HG03342 (cell line): ENCODE measurements around the gene CCDC85B.
"Not testable (repeated sequence)": the region's sequence is repeated elsewhere in the genome, so short reads cannot be mapped to it uniquely, and the experiment has no call there.

ENCODE experiments used
- ATAC-seq: cut with Tn5 transposase; IDR thresholded peaks from one replicate; pipeline ENCODE4 v1.9.1; 2021; ENCODE audit warnings: mild to moderate bottlenecking, moderate library complexity; ENCODE audit not compliant: unreplicated experiment

The CCDC85B gene

DNA sequence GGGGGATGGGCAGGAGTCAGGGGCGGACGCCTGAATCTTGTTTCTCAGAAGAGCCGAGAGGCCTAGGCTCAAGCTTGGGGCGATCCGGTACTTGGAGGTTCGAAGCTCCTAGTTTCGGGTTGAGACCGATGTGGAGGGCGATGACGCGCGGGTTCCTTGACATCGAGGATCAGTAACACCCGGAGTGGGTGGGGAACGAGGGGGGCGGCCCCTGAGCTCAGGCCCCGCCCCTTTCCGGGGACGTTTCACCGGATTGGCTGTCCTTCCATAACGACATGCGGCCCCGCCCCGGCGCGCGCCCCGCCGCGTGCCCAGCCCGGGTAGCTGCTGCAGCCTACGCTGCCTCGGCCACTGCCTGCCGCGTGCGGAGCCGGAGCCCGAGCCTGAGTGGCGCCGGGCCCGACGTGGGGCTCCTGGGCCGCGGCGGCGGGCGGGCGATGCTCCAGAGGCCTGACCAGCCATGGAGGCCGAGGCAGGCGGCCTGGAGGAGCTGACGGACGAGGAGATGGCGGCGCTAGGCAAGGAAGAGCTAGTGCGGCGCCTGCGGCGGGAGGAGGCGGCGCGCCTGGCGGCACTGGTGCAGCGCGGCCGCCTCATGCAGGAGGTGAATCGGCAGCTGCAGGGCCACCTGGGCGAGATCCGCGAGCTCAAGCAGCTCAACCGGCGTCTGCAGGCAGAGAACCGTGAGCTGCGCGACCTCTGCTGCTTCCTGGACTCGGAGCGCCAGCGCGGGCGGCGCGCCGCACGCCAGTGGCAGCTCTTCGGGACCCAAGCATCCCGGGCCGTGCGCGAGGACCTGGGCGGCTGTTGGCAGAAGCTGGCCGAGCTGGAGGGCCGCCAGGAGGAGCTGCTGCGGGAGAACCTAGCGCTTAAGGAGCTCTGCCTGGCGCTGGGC is at the start of gene CCDC85B:
CCDC85B (plus strand) TSS at position 350 of the 895 bp plus-strand sequence; CDS start at position 461, 111 bp downstream.
- peak; percentile 54 for ATAC-seq

GRCh38 chr11:65842144-65842543 is 48.3 kb upstream of the CCDC85B start:
- no peak for ATAC-seq

- ATAC-seq, result no peak
Measured at GRCh38 chr11:65843811-65844210, 46.7 kb upstream of the CCDC85B start.

- ATAC-seq, result no peak
Measured at GRCh38 chr11:65844231-65844872, 46.1 kb upstream of the CCDC85B start.

DNA sequence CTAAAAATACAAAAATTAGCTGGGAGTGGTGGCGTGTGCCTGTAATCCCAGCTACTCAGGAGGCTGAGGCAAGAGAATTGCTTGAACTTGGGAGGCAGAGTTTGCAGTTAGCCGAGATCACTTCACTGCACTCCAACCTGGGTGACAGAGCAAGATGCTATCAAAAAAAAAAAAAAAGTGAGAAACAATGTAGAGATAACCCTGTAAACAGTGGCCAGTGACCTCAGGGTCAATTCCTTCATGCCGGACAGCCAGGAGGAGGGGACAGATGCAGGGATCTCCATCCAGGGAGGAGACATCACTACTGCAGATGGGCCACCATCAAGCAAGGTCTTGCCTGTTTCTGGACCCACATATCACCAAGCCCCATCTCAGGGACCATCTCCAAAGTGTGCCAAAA is 42.7 kb upstream of the CCDC85B start:
- ATAC-seq, result no peak

DNA sequence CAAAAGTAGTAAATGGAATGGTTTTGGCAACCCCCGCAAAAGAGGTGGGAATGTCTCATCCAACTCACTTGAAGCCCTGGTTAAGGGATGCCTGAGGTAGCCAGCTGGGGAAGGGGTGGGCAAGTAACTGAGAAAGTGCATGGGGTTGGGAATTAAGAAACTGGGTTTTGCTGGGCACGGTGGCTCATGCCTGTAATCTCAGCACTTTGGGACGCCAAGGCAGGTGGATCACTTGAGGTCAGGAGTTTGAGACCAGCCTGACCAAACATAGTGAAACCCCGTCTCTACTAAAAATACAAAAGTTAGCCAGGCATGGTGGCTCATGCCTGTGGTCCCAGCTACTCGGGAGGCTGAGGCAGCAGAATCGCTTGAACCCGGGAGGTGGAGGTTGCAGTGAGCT is 41.8 kb upstream of the CCDC85B start:
- ATAC-seq, result not testable (repeated sequence)

DNA sequence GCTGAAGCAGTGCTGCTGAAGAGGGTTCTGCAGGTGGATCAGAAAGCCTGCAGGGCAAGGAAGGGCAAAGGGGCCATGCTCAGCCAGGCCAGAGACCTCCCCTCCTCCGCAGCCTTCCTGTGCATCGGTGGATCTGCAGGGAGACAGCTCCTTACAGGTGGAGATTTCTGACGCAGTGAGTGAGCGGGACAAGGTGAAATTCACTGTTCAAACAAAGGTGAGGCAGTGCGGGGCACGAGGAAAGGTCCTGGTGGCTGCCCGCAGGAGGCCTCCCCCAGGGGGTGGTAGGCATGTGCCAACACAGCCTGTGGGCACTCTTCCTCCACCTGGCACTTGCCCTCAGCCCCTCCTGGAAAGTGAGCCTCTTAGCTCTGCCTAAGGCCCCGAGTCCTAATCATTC is 41.1 kb upstream of the CCDC85B start:
- no peak for ATAC-seq

GRCh38 chr11:65849771-65850216 is 40.7 kb upstream of the CCDC85B start:
- no peak for ATAC-seq

DNA sequence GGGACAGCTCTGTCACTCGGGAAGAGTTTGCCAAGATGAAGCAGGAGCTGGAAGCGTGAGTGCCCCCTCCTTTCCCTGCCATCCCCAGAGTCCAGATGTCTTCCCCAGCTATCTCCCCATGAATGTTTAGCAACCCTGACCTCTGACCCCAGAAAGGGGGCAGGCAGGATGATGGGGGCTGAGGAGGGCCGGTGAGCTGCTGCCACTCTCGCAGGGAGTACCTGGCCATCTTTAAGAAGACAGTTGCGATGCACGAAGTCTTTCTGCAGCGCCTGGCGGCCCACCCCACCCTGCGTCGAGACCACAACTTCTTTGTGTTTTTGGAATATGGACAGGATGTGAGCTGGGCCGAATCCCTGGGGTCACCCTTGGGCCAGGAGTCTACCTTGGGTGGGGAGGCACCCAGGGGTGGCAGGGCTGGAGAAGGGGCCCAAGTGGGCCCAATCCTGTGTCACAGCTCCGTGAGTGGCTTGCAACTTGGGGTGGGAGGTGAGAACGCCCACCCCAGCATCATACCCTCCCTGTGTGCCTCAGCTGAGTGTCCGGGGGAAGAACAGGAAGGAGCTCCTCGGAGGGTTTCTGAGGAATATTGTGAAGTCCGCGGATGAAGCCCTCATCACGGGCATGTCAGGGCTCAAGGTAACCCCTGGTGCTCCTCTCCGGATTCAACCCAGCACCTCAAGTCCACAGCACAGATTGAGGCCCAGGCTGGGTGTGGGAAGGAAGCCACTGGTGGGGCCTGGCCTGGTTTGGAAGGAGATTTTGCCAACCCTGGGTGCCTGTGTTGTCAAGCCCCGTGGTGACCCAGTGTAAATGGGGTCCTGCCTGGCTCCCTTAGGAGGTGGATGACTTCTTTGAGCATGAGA is 40.0 kb upstream of the CCDC85B start:
- no peak for ATAC-seq

DNA sequence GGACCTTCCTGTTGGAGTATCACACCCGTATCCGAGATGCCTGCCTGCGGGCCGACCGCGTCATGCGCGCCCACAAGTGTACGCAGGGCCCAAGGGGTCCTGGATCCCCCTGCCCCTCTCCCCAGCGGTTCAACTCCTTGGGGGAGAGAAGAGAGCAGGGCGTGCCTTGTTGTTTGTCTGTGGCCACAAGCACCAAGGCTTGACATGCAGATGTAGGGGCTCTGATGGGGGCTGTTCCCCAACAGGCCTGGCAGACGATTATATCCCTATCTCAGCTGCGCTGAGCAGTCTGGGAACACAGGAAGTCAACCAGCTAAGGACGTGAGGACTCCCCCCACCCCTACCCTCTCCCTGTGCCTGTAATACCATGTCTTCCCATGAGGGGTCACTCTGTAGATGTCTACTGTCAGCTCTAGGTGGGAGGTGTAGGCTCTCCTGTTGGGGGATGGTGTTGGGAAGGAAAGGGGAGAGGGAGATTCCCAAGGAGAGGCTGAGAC is 39.3 kb upstream of the CCDC85B start:
- no peak for ATAC-seq

- ATAC-seq, result no peak
Measured at GRCh38 chr11:65851811-65852507, 38.5 kb upstream of the CCDC85B start.

GRCh38 chr11:65852508-65853245 is 37.8 kb upstream of the CCDC85B start:
- no peak for ATAC-seq

GRCh38 chr11:65853246-65853979 is 37.1 kb upstream of the CCDC85B start:
- ATAC-seq, result no peak

- no peak for ATAC-seq
Measured at GRCh38 chr11:65854161-65854592, 36.3 kb upstream of the CCDC85B start.

DNA sequence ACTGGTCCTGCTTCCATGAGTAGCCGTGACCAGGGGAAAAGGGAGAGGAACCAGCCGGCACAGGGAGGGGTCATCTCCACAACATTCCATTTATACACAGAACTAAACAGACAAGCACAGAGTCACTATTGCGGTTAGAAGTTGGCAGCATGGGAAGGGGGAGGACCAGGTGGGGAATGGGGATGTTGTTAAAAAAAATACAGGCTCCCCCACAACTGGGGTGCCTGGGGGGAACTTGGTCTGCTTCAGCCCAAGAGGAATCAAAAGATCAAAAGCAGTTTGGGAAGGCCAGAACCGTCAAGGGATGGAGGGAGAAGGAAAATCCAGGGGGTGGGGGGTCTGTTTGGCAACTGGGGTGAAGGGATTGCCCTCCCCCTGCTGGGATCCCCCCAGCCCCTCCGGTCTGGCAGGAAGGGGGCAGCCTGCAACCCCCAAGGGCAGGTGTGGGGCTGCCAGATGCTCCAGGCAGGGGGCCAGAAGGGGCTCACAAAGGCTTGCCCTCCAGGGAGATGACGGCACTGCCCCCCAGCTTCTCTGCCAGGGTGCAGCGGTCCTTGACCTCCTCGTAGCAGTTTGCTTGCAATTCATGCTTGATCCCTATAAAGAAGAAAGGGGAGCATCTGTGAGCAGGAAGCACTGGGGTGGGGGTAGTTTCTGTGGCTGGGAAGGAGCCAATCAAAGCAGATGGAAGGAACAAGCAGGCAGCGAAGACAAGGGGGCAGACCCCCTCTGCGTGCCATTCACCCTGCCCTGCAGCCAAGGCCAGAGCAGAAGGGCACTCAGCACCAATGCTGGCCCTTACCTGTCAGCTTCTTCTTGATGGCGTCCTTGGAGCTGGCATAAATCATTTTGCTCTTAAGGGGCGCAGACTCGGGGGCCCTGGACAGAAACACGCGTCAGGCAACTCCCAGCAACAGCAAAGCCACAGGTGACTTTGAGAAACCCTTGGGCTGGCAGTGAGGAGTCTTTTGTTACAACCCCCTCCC is 35.3 kb upstream of the CCDC85B start:
- ATAC-seq, result no peak

DNA sequence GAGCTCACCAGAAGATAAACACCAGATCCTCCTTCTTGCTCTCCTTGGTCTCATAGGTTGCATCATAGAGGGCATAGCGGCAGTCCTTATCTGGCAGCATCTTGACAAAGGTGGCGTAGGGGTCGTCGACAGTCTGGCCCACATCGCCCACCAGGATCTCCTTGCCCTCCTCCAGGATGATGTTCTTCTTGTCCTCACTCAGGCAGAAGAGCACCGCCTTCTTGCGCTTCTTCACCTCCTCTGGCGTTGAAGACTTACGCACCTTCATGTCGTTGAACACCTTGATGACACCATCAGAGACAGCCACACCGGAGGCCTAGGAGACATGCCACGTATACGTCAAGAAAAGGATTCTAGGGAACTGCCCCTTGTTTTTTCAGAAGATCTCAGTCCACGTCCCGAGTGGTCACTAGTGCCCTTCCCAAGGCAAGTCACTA is 34.5 kb upstream of the CCDC85B start:
- ATAC-seq, result no peak

GRCh38 chr11:65856689-65857499 is 33.6 kb upstream of the CCDC85B start:
- no peak for ATAC-seq
